NB4 (cell line): ENCODE data around the gene DBNL.

Experiments
- MYC ChIP-seq: IDR thresholded peaks from 2 replicates; pipeline ENCODE4 v1.6.1; 2011; ENCODE audit warnings: low read depth, low read length
- POLR2A ChIP-seq: IDR thresholded peaks from 2 replicates; pipeline ENCODE4 v1.6.1; 2011; ENCODE audit warnings: mild to moderate bottlenecking; ENCODE audit not compliant: insufficient read length; ENCODE audit errors: extremely low read depth
- TF ChIP-seq, protein P1 (sequence below): IDR thresholded peaks from one replicate; pipeline ENCODE4 v1.5.1; 2012; ENCODE audit warnings: low read depth, low read length
- TF ChIP-seq, protein P2 (sequence below): IDR thresholded peaks from 2 replicates; pipeline ENCODE4 v1.6.1; 2011; ENCODE audit warnings: low read depth, low read length

DNA sequence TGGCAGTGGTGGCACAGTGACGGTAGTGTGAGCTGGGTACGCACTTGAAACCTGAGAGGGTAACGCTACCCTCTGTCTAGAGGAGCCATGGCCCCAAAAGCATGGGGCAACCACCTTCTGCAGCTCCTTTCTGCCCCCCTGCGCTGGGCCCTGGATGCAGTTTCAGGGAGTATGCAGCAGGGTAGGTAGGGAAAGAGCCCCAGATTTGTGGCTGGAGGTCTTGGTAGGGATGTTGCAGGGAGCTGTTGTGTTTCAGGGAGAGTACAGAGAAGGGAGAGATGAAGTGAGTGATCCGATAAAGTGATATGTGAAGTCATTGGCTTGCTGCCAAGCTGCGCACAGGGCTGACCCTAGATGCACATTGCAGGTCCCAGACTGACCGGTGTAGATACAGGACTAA is 23.6 kb downstream of the DBNL start:
- TF ChIP-seq, protein P1, sequence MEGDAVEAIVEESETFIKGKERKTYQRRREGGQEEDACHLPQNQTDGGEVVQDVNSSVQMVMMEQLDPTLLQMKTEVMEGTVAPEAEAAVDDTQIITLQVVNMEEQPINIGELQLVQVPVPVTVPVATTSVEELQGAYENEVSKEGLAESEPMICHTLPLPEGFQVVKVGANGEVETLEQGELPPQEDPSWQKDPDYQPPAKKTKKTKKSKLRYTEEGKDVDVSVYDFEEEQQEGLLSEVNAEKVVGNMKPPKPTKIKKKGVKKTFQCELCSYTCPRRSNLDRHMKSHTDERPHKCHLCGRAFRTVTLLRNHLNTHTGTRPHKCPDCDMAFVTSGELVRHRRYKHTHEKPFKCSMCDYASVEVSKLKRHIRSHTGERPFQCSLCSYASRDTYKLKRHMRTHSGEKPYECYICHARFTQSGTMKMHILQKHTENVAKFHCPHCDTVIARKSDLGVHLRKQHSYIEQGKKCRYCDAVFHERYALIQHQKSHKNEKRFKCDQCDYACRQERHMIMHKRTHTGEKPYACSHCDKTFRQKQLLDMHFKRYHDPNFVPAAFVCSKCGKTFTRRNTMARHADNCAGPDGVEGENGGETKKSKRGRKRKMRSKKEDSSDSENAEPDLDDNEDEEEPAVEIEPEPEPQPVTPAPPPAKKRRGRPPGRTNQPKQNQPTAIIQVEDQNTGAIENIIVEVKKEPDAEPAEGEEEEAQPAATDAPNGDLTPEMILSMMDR: no peak
- TF ChIP-seq, protein P2, sequence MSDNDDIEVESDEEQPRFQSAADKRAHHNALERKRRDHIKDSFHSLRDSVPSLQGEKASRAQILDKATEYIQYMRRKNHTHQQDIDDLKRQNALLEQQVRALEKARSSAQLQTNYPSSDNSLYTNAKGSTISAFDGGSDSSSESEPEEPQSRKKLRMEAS: no peak
- no peak for TF ChIP-seq POLR2A
- no peak for TF ChIP-seq MYC
